GM12872 (cell line): ENCODE results near the gene CLDN11.
A peak's percentile ranks its signal among the peaks of the same experiment; 100 is the strongest.

Source experiments
- TF ChIP-seq, protein P1 (sequence below): IDR thresholded peaks from 3 replicates; pipeline ENCODE4 v1.5.1; 2011; ENCODE audit warnings: low read depth, mild to moderate bottlenecking, low read length, moderate library complexity; ENCODE audit not compliant: insufficient read depth

The CLDN11 gene

DNA sequence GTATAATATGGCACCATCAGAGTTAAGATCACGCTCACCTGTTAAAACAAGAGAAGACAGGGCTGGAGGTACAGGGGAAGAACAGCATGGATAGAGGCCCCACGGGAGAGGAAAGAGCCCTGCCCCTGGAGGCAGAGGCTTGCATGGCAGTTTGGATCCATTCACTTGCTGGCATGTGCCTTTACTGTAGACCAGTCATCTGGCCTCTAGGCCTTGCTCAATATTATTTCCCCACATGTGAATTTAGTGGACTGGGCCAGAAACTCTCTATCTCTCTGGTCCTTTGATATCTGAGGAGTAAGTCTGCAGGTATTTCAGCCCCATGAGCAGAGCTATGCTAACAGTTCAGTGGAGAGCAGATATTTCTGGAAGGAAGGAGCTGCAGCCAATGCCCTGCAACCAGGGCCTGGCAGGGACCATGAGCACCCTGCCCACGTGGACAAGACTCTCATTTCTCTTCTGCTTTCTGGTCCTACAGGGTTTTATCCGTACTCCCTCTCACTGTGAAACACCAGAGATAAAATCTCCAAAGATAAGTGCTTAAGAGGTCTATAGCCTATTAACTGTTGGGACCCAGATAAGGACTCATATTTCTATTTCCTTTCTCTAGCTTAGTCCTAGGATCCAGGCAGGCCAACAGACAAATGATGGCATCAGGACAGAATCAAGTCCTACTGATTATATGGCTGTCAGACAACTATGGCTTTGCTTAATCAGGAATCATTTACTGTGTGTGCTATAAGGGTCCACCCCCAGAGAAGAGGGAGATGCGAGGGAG lies 65.0 kb downstream of the CLDN11 start:
- TF ChIP-seq, protein P1, sequence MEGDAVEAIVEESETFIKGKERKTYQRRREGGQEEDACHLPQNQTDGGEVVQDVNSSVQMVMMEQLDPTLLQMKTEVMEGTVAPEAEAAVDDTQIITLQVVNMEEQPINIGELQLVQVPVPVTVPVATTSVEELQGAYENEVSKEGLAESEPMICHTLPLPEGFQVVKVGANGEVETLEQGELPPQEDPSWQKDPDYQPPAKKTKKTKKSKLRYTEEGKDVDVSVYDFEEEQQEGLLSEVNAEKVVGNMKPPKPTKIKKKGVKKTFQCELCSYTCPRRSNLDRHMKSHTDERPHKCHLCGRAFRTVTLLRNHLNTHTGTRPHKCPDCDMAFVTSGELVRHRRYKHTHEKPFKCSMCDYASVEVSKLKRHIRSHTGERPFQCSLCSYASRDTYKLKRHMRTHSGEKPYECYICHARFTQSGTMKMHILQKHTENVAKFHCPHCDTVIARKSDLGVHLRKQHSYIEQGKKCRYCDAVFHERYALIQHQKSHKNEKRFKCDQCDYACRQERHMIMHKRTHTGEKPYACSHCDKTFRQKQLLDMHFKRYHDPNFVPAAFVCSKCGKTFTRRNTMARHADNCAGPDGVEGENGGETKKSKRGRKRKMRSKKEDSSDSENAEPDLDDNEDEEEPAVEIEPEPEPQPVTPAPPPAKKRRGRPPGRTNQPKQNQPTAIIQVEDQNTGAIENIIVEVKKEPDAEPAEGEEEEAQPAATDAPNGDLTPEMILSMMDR = peak; percentile 57; the same call in 2 of the 3 replicates
